ENCODE data around the gene SEC14L6. TPM values are rescaled to one million over a fixed set of nuclear protein-coding genes. Genes with fewer than 3 reads are reported as not detected.

Gene SEC14L6
- total RNA-seq, 4 donors from 2014 or later: 0.11 TPM; not detected in 3

GRCh38 chr22:30566125-30566524 lies 19.6 kb upstream of the SEC14L6 start:
- no peak overlapping the region for H3K4me3 ChIP-seq (replicated peaks in 1 of 3)
- H3K27me3 ChIP-seq: no peaks in the 10 kb centered on the region
- no peaks in the 10 kb centered on the region for H3K4me1 ChIP-seq
- no peak for TF ChIP-seq POLR2A (IDR thresholded peaks at IDR 0.05)
- TF ChIP-seq CTCF (IDR thresholded peaks at IDR 0.05): no peak
- WGBS, 2 donors: 76 to 82% methylated on average over 7 of the region's 7 CpGs
- H3K27ac ChIP-seq: no peak overlapping the region
- no peak for DNase-seq
- intact Hi-C loops (cut with DNase I): no loop called here
- H3K9me3 ChIP-seq: no peaks in the 10 kb centered on the region
- H3K36me3 ChIP-seq: no peaks in the 10 kb centered on the region

GRCh38 chr22:30565341-30565740 lies 18.8 kb upstream of the SEC14L6 start:
- H3K27ac ChIP-seq: no peak overlapping the region
- WGBS, 2 donors: 81 to 98% methylated on average over 3 to 4 of the region's 4 CpGs
- H3K27me3 ChIP-seq: no peaks in the 10 kb centered on the region
- H3K4me3 ChIP-seq (replicated peaks in 1 of 3): no peak overlapping the region
- no peak for TF ChIP-seq CTCF (IDR thresholded peaks at IDR 0.05)
- TF ChIP-seq POLR2A (IDR thresholded peaks at IDR 0.05): no peak
- H3K36me3 ChIP-seq: no peaks in the 10 kb centered on the region
- no peaks in the 10 kb centered on the region for H3K4me1 ChIP-seq
- H3K9me3 ChIP-seq: no peaks in the 10 kb centered on the region
- no peak for DNase-seq
- intact Hi-C loops (cut with DNase I): no loop called here

GRCh38 chr22:30564761-30565119 lies 18.2 kb upstream of the SEC14L6 start:
- no peak for TF ChIP-seq CTCF (IDR thresholded peaks at IDR 0.05)
- no peak for TF ChIP-seq POLR2A (IDR thresholded peaks at IDR 0.05)
- 28 to 30% methylated on average over 3 of the region's 3 CpGs for WGBS, 2 donors
- intact Hi-C loops (cut with DNase I): no loop called here
- Histone ChIP-seq H3K4me1 (no peaks in the 10 kb centered on the region), H3K9me3 (no peaks in the 10 kb centered on the region), H3K4me3 (replicated peaks in 1 of 3) (no peak overlapping the region), H3K36me3 (no peaks in the 10 kb centered on the region), H3K27ac (no peak overlapping the region), H3K27me3 (no peaks in the 10 kb centered on the region)
- no peak for DNase-seq

- TF ChIP-seq POLR2A (IDR thresholded peaks at IDR 0.05): no peak
- TF ChIP-seq CTCF (IDR thresholded peaks at IDR 0.05): no peak
- intact Hi-C loops (cut with DNase I): no loop called here
- WGBS, 2 donors: 72 to 81% methylated on average over 7 to 8 of the region's 8 CpGs
- H3K4me3 ChIP-seq (replicated peaks in 1 of 3): no peak overlapping the region
- no peak overlapping the region for H3K27ac ChIP-seq
- no peaks in the 10 kb centered on the region for H3K36me3 ChIP-seq
- H3K9me3 ChIP-seq: no peaks in the 10 kb centered on the region
- no peaks in the 10 kb centered on the region for H3K27me3 ChIP-seq
- no peak for DNase-seq
- H3K4me1 ChIP-seq: no peaks in the 10 kb centered on the region
Measured at GRCh38 chr22:30564045-30564760, 17.7 kb upstream of the SEC14L6 start.

GRCh38 chr22:30562366-30562765 lies 15.8 kb upstream of the SEC14L6 start:
- H3K36me3 ChIP-seq: no peaks in the 10 kb centered on the region
- H3K9me3 ChIP-seq: no peaks in the 10 kb centered on the region
- DNase-seq: no peak
- no peak overlapping the region for H3K27ac ChIP-seq
- TF ChIP-seq POLR2A (IDR thresholded peaks at IDR 0.05) (no peak), CTCF (IDR thresholded peaks at IDR 0.05) (no peak)
- no peaks in the 10 kb centered on the region for H3K4me1 ChIP-seq
- intact Hi-C loops (cut with DNase I): no loop called here
- no peak overlapping the region for H3K4me3 ChIP-seq (replicated peaks in 1 of 3)
- 85 to 88% methylated on average over 6 of the region's 6 CpGs for WGBS, 2 donors
- no peaks in the 10 kb centered on the region for H3K27me3 ChIP-seq

All from thyroid gland (tissue), 4 donors.